ENCODE results near the gene INSR. TPM values are rescaled to one million over a fixed set of nuclear protein-coding genes. Genes with fewer than 3 reads are reported as not detected.

INSR gene
- total and polyA plus RNA-seq, 2 donors from 2014 or later, result 15.5 to 50.4 TPM

GRCh38 chr19:7242601-7243258 lies 51.5 kb downstream of the INSR start:
- Histone ChIP-seq H3K36me3 (ENCODE audit: control insufficient read depth in 2 of 3, insufficient read depth in 3 of 3, low read length in 3 of 3) (no peaks in the 10 kb centered on the region), H3K4me3 (ENCODE audit: low read length in 3 of 3) (no peak overlapping the region), H3K27me3 (ENCODE audit: control insufficient read depth, insufficient read depth, low read length) (no peaks in the 10 kb centered on the region), H3K9me3 (ENCODE audit: control insufficient read depth in 2 of 3, insufficient read depth in 1 of 3, low read length in 3 of 3) (no peaks in the 10 kb centered on the region), H3K4me1 (ENCODE audit: control insufficient read depth in 2 of 3, insufficient read depth in 2 of 3, low read depth in 1 of 3, low read length in 3 of 3) (peaks cover 0 to 2% (median 0%) of the 10 kb centered on the region in 3 donors), H3K9ac (ENCODE audit: low read length in 3 of 3) (no peak overlapping the region), H3K27ac (ENCODE audit: low read depth in 2 of 2, low read length in 2 of 2) (peak overlapping the region in 1 of 2 donors; percentile 75)
- intact Hi-C loops (cut with DNase I), result no loop called here
- DNase-seq (peak in 1 of 5 donors; percentile 11), FAIRE-seq (no peak)
- no peak for TF ChIP-seq CTCF (IDR thresholded peaks at IDR 0.05; ENCODE audit: borderline replicate concordance, extremely low read depth, insufficient read depth)

GRCh38 chr19:7238051-7238450 lies 56.2 kb downstream of the INSR start:
- Histone ChIP-seq H3K4me3 (ENCODE audit: low read length in 3 of 3) (no peak overlapping the region), H3K27me3 (ENCODE audit: control insufficient read depth, insufficient read depth, low read length) (no peaks in the 10 kb centered on the region), H3K9ac (ENCODE audit: low read length in 3 of 3) (no peak overlapping the region), H3K27ac (ENCODE audit: low read depth in 2 of 2, low read length in 2 of 2) (no peak overlapping the region), H3K4me1 (ENCODE audit: control insufficient read depth in 2 of 3, insufficient read depth in 2 of 3, low read depth in 1 of 3, low read length in 3 of 3) (no peaks in the 10 kb centered on the region), H3K36me3 (ENCODE audit: control insufficient read depth in 2 of 3, insufficient read depth in 3 of 3, low read length in 3 of 3) (no peaks in the 10 kb centered on the region), H3K9me3 (ENCODE audit: control insufficient read depth in 2 of 3, insufficient read depth in 1 of 3, low read length in 3 of 3) (no peaks in the 10 kb centered on the region)
- intact Hi-C loops (cut with DNase I), result no loop called here
- no peak for TF ChIP-seq CTCF (IDR thresholded peaks at IDR 0.05; ENCODE audit: borderline replicate concordance, extremely low read depth, insufficient read depth)
- DNase-seq (no peak), FAIRE-seq (no peak)

- Histone ChIP-seq H3K27ac (ENCODE audit: low read depth in 2 of 2, low read length in 2 of 2) (no peak overlapping the region), H3K4me3 (ENCODE audit: low read length in 3 of 3) (no peak overlapping the region), H3K36me3 (ENCODE audit: control insufficient read depth in 2 of 3, insufficient read depth in 3 of 3, low read length in 3 of 3) (no peaks in the 10 kb centered on the region), H3K4me1 (ENCODE audit: control insufficient read depth in 2 of 3, insufficient read depth in 2 of 3, low read depth in 1 of 3, low read length in 3 of 3) (no peaks in the 10 kb centered on the region), H3K27me3 (ENCODE audit: control insufficient read depth, insufficient read depth, low read length) (no peaks in the 10 kb centered on the region), H3K9me3 (ENCODE audit: control insufficient read depth in 2 of 3, insufficient read depth in 1 of 3, low read length in 3 of 3) (no peaks in the 10 kb centered on the region), H3K9ac (ENCODE audit: low read length in 3 of 3) (no peak overlapping the region)
- FAIRE-seq (no peak), DNase-seq (no peak)
- intact Hi-C loops (cut with DNase I), result no loop called here
- TF ChIP-seq CTCF (IDR thresholded peaks at IDR 0.05; ENCODE audit: borderline replicate concordance, extremely low read depth, insufficient read depth), result no peak
Observed at GRCh38 chr19:7236153-7236552, 58.1 kb downstream of the INSR start.

GRCh38 chr19:7230826-7231225 lies 63.4 kb downstream of the INSR start:
- no peak overlapping the region for H3K9ac ChIP-seq (ENCODE audit: low read length in 3 of 3)
- H3K27me3 ChIP-seq (ENCODE audit: control insufficient read depth, insufficient read depth, low read length), result no peaks in the 10 kb centered on the region
- no peaks in the 10 kb centered on the region for H3K9me3 ChIP-seq (ENCODE audit: control insufficient read depth in 2 of 3, insufficient read depth in 1 of 3, low read length in 3 of 3)
- intact Hi-C loops (cut with DNase I), result no loop called here
- FAIRE-seq, result no peak
- no peak for DNase-seq
- no peak overlapping the region for H3K4me3 ChIP-seq (ENCODE audit: low read length in 3 of 3)
- H3K36me3 ChIP-seq (ENCODE audit: control insufficient read depth in 2 of 3, insufficient read depth in 3 of 3, low read length in 3 of 3), result no peaks in the 10 kb centered on the region
- TF ChIP-seq CTCF (IDR thresholded peaks at IDR 0.05; ENCODE audit: borderline replicate concordance, extremely low read depth, insufficient read depth), result no peak
- H3K27ac ChIP-seq (ENCODE audit: low read depth in 2 of 2, low read length in 2 of 2), result no peak overlapping the region
- H3K4me1 ChIP-seq (ENCODE audit: control insufficient read depth in 2 of 3, insufficient read depth in 2 of 3, low read depth in 1 of 3, low read length in 3 of 3), result peaks cover 0 to 6% (median 0%) of the 10 kb centered on the region in 3 donors

Data from kidney (tissue), 14 donors.